WI38 (cell line): ENCODE data around the gene BCOR.

Experiments
- H3K4me3 ChIP-seq: 2 replicates; pipeline ENCODE4 v1.5.1; 2011; ENCODE audit warnings: low read depth, mild to moderate bottlenecking, control low read depth, low read length
- CTCF ChIP-seq: IDR thresholded peaks from 2 replicates; pipeline ENCODE4 v1.5.1; 2012; ENCODE audit warnings: low read depth, mild to moderate bottlenecking, control low read depth, low read length

BCOR gene

GRCh38 chrX:40074080-40074958 is 23.4 kb downstream of the BCOR start:
- no peak for TF ChIP-seq CTCF
- no peak overlapping the region for H3K4me3 ChIP-seq

DNA sequence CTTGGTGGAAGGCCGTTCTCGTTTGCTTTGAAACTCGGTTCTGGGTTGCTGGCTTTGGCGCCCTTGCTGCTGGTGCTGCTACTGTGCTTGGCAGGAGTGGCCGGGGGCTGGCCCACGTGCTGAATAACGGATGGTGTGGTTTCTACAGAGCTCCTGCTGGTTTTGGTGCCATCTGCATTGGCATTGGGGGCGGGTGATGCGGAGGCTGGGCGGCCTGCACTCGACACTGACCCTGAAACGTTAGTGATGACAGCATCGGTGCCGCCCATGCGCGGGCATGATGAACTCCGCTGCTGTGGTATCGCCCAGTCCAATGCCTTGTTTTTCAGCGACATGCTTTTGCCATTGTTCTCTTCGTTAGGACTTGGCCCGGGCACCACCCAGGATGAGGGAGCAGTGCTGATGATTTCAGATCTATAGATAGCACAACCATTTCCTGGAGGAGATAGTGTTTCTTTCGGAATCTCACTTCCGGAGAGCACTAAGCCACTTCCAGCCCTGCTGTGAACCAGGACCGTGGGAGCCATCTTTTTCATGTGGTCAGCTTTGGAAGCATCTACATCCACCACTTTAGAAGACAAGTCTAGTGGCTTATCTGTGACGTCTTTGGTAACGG is 24.2 kb downstream of the BCOR start:
- H3K4me3 ChIP-seq = no peak overlapping the region
- TF ChIP-seq CTCF = no peak

DNA sequence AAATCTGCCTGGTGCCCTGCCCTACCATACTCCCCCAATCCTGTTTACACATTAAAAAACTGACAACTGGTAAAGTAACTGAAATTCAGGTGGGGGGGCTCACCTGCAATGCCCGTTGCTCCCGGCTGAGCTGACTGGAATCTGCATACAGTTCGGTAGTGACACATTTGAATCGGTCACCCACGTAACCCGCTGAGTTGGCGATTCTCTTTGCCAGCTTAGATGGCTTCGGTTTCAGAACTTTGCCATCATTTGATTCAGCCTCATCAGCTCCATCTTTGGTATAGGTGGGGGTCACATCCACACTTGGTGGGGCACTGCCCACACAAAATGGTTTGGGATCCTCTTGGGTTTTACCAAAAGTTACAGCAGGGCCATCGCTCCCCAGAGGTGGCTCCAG is 25.5 kb downstream of the BCOR start:
- H3K4me3 ChIP-seq = no peak overlapping the region
- no peak for TF ChIP-seq CTCF

- H3K4me3 ChIP-seq = no peak overlapping the region
- no peak for TF ChIP-seq CTCF
These were observed 29.7 kb downstream of the BCOR start for GRCh38 chrX:40068048-40068447.

- no peak for TF ChIP-seq CTCF
- no peak overlapping the region for H3K4me3 ChIP-seq
These were observed 31.1 kb downstream of the BCOR start for GRCh38 chrX:40066700-40067099.

DNA sequence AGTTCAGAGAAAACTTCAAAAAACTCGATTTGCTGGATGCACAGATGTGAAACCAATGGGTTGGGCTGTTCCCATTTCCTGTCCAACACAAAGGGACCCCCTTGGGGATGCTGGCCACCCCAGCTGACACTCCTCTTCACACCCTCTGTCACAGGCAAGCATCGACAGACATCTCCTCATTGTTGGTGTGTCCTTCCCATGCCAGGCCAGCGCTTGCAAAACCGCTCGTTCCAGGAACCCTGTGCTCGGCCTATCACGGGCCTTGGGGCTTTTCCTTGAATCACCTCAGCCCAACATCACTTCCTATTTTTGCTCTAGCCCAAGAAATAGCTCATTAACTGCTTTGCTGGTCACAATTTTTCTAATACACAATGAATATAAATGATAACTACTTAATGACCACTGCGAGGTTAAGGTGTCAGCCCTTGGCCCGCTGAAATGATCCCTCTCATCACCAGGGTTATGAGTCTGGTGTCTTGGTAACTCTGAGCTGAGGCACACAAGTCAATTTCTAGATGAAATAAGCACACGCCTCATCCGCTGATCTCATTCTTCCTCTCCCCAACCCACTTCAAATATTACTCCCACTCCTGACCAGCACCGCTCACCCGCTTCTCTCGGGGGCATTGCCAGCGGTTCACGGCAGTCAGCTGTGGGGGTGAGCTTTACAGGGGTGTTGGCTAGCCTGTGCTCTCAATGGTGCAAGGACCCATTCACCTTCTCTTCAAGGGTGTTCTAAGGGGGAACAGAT is 32.3 kb downstream of the BCOR start:
- TF ChIP-seq CTCF = no peak
- H3K4me3 ChIP-seq = no peak overlapping the region
